ENCODE data around the gene ANOS1. TPM values are rescaled to one million over a fixed set of nuclear protein-coding genes. Genes with fewer than 3 reads are reported as not detected.

The ANOS1 gene
- total RNA-seq, 1 donor from 2014 or later: 4.3 TPM

- H3K4me3 Mint-ChIP-seq: no peak overlapping the region
- TF ChIP-seq CTCF (IDR thresholded peaks at IDR 0.05; ENCODE audit: unreplicated experiment): no peak
- no peak overlapping the region for H3K27ac Mint-ChIP-seq
- H3K36me3 Mint-ChIP-seq: no peaks in the 10 kb centered on the region
- peaks cover 5% of the 10 kb centered on the region for H3K4me1 Mint-ChIP-seq
- no peaks in the 10 kb centered on the region for H3K9me3 Mint-ChIP-seq
- H3K27me3 Mint-ChIP-seq (ENCODE audit: low read depth): peaks cover 51% of the 10 kb centered on the region
- no peak for DNase-seq (ENCODE audit: low spot score in 2 of 2, unreplicated experiment in 2 of 2)
These were observed 47.6 kb downstream of the ANOS1 start for GRCh38 chrX:8684201-8684965.

- no peak overlapping the region for H3K27ac Mint-ChIP-seq
- no peak overlapping the region for H3K4me3 Mint-ChIP-seq
- H3K36me3 Mint-ChIP-seq: no peaks in the 10 kb centered on the region
- peaks cover 45% of the 10 kb centered on the region for H3K27me3 Mint-ChIP-seq (ENCODE audit: low read depth)
- TF ChIP-seq CTCF (IDR thresholded peaks at IDR 0.05; ENCODE audit: unreplicated experiment): no peak
- H3K9me3 Mint-ChIP-seq: no peaks in the 10 kb centered on the region
- DNase-seq (ENCODE audit: low spot score in 2 of 2, unreplicated experiment in 2 of 2): no peak
- H3K4me1 Mint-ChIP-seq: peaks cover 4% of the 10 kb centered on the region
These were observed 48.2 kb downstream of the ANOS1 start for GRCh38 chrX:8683687-8684086.

- Mint-ChIP-seq H3K4me1 (no peaks in the 10 kb centered on the region), H3K27ac (no peak overlapping the region), H3K36me3 (no peaks in the 10 kb centered on the region), H3K27me3 (ENCODE audit: low read depth) (peaks cover 15% of the 10 kb centered on the region), H3K4me3 (no peak overlapping the region), H3K9me3 (no peaks in the 10 kb centered on the region)
- DNase-seq (ENCODE audit: low spot score in 2 of 2, unreplicated experiment in 2 of 2): no peak
- no peak for TF ChIP-seq CTCF (IDR thresholded peaks at IDR 0.05; ENCODE audit: unreplicated experiment)
These were observed 52.4 kb downstream of the ANOS1 start for GRCh38 chrX:8679550-8679949.

- no peak for TF ChIP-seq CTCF (IDR thresholded peaks at IDR 0.05; ENCODE audit: unreplicated experiment)
- no peak overlapping the region for H3K27ac Mint-ChIP-seq
These were observed 56.8 kb downstream of the ANOS1 start for GRCh38 chrX:8675006-8675630.

GRCh38 chrX:8673201-8673600 lies 58.7 kb downstream of the ANOS1 start:
- Mint-ChIP-seq H3K4me1 (no peaks in the 10 kb centered on the region), H3K9me3 (no peaks in the 10 kb centered on the region), H3K4me3 (no peak overlapping the region), H3K27me3 (ENCODE audit: low read depth) (no peaks in the 10 kb centered on the region), H3K36me3 (no peaks in the 10 kb centered on the region), H3K27ac (no peak overlapping the region)
- no peak for TF ChIP-seq CTCF (IDR thresholded peaks at IDR 0.05; ENCODE audit: unreplicated experiment)
- no peak for DNase-seq (ENCODE audit: low spot score in 2 of 2, unreplicated experiment in 2 of 2)

More at GRCh38 chrX:8675006-8675630, 56.8 kb downstream of the ANOS1 start:
- Mint-ChIP-seq H3K36me3 (no peaks in the 10 kb centered on the region), H3K4me3 (no peak overlapping the region), H3K4me1 (no peaks in the 10 kb centered on the region), H3K27me3 (ENCODE audit: low read depth) (no peaks in the 10 kb centered on the region), H3K9me3 (no peaks in the 10 kb centered on the region)
- DNase-seq (ENCODE audit: low spot score in 2 of 2, unreplicated experiment in 2 of 2): no peak
